Endothelial cell (in vitro differentiated cells): Measurements from ENCODE around the gene HES7. TPM values are rescaled to one million over a fixed set of nuclear protein-coding genes. Genes with fewer than 3 reads are reported as not detected.
A peak's percentile ranks its signal among the peaks of the same experiment; 100 is the strongest.

ENCODE experiments used
- DNase-seq: peaks from one replicate; pipeline ENCODE4 v3.0.0; 2021; ENCODE audit warnings: low spot score
- H3K27ac Mint-ChIP-seq: one replicate; pipeline ENCODE4 v1.8.0; 2021; ENCODE audit warnings: mixed read lengths, inconsistent platforms; ENCODE audit not compliant: unreplicated experiment
- H3K27me3 Mint-ChIP-seq: one replicate; pipeline ENCODE4 v1.8.0; 2021; ENCODE audit warnings: mild to moderate bottlenecking, moderate library complexity, mixed read lengths, inconsistent platforms; ENCODE audit not compliant: unreplicated experiment
- H3K36me3 Mint-ChIP-seq: one replicate; pipeline ENCODE4 v1.8.0; 2021; ENCODE audit warnings: mild to moderate bottlenecking, low read depth, mixed read lengths, inconsistent platforms; ENCODE audit not compliant: unreplicated experiment
- H3K4me1 Mint-ChIP-seq: one replicate; pipeline ENCODE4 v1.8.0; 2021; ENCODE audit warnings: mild to moderate bottlenecking, mixed read lengths, inconsistent platforms; ENCODE audit not compliant: unreplicated experiment
- H3K4me3 Mint-ChIP-seq: one replicate; pipeline ENCODE4 v1.8.0; 2021; ENCODE audit warnings: mild to moderate bottlenecking, mixed read lengths, inconsistent platforms; ENCODE audit not compliant: unreplicated experiment
- H3K9me3 Mint-ChIP-seq: one replicate; pipeline ENCODE4 v1.8.0; 2021; ENCODE audit warnings: mixed read lengths, inconsistent platforms; ENCODE audit not compliant: unreplicated experiment
- total RNA-seq: library from RNA; stranded (reverse); fragmentation: NEBNext Ultra II Directional; extraction: Animal tissue kit (Norgen Biotek cat#: 25700); gene quantifications from one replicate; pipeline ENCODE4 v1.2.1, GENCODE V29; 2021; ENCODE audit not compliant: unreplicated experiment
- TF ChIP-seq, protein P1 (sequence below): fragments of 200-600 bp; sonication (generic); IDR thresholded peaks from one replicate; pipeline ENCODE4 v1.5.0; 2021; ENCODE audit warnings: antibody characterized with exemption; ENCODE audit not compliant: unreplicated experiment

The HES7 gene
- total RNA-seq, 1 donor from 2014 or later = 3.3 TPM

DNA sequence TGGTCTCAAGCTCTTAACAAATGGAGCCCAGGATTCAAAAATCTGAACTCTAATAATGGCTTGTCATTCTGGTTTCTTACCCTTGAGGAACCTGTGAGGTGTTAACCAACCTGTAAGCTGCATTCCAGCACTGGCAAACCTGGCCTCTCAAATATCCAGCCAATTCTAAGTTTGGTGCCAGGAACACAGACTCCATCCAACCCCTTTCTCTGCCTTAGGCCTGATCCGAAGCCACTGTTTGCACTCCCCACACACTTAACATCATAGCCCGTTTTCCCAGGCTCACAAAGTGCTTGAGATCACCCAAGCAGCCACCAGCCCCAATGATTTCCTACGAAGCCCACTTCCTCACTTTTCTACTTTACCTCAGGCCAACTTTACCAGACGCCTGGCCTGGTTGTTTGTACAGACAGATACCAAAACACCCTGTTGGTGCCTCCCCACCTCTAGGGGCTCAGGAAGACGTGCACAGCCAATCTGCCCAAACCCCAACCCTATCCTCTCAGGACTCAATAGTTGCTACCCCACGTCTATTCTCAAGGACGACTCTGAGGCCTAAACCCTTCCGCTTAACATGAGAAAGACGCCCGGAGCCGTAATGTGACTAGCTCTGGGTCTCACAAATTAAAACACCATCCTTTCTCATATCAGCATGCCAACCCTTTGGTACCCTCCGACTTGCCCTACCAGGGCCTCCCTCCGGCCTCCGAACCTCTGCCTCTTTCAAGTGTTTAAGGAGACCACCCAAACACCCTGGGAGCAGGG lies 31.5 kb upstream of the HES7 start:
- peaks cover 27% of the 10 kb centered on the region for H3K27me3 Mint-ChIP-seq
- peaks cover 35% of the 10 kb centered on the region for H3K4me1 Mint-ChIP-seq
- TF ChIP-seq, protein P1, sequence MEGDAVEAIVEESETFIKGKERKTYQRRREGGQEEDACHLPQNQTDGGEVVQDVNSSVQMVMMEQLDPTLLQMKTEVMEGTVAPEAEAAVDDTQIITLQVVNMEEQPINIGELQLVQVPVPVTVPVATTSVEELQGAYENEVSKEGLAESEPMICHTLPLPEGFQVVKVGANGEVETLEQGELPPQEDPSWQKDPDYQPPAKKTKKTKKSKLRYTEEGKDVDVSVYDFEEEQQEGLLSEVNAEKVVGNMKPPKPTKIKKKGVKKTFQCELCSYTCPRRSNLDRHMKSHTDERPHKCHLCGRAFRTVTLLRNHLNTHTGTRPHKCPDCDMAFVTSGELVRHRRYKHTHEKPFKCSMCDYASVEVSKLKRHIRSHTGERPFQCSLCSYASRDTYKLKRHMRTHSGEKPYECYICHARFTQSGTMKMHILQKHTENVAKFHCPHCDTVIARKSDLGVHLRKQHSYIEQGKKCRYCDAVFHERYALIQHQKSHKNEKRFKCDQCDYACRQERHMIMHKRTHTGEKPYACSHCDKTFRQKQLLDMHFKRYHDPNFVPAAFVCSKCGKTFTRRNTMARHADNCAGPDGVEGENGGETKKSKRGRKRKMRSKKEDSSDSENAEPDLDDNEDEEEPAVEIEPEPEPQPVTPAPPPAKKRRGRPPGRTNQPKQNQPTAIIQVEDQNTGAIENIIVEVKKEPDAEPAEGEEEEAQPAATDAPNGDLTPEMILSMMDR = no peak
- H3K36me3 Mint-ChIP-seq = peaks cover 5% of the 10 kb centered on the region
- H3K27ac Mint-ChIP-seq = no peak overlapping the region
- DNase-seq = no peak
- H3K9me3 Mint-ChIP-seq = no peaks in the 10 kb centered on the region
- no peak overlapping the region for H3K4me3 Mint-ChIP-seq

DNA sequence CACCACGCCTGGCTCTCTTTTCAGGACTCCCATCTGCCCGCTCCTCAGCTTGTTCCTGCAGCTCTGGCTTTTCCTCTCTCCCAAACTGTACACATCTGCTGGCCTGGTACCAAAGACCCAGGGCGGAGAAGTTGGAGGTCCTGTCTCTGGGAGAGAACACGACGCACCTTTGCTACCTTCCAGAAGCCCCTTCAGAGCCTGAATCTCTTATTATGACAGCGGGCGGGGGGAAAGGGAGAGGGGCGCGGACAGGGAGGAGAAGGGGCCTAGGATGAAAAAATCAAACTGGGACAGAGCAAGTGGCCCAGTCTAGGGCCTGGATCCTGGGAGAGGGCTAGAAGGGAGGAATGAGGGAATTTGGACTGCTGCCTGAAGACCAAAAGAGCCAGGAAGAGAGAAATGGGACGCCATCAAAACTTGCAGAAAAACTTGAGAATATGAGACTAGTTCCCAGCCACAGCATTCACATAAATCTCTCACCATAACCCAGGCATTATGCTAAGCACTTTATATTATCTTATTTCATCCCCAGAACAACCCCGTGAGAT lies 30.8 kb upstream of the HES7 start:
- Mint-ChIP-seq H3K4me3 (no peak overlapping the region), H3K4me1 (peaks cover 30% of the 10 kb centered on the region), H3K27ac (peak overlapping the region; percentile 90), H3K27me3 (peaks cover 27% of the 10 kb centered on the region), H3K36me3 (no peaks in the 10 kb centered on the region), H3K9me3 (no peaks in the 10 kb centered on the region)
- no peak for DNase-seq
- TF ChIP-seq, protein P1 = no peak

DNA sequence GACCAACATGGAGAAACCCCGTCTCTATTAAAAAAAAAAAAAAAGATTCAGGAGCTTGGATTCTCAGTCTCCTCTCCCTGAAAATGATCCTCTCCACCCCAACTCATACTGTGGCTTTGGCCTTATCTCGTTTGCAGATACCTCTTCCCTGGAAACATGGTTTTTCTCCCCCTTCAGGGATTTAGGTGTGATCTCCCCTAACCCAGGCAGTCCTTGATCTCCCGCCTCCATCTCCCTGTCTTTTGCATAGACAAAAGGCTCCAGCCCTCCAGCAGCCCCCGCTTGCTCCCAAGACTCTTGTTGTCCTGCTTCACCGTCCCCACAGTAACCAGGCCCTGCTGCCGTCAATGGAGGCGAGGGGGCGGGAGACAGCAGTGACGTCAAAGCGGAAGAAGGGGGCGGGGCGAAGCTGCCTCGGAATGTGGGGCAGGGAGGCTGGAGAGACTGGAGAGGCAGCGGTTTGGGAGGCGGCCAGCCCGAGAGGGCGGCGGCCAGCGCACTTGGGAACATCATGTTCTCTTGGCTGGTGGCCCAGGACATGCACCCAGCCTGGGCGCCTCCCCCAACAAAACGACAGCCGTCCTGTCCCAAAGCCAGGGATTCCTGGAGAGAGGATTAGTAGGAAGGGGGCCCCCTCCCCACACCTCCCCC lies 30.2 kb upstream of the HES7 start:
- Mint-ChIP-seq H3K9me3 (no peaks in the 10 kb centered on the region), H3K27me3 (peaks cover 27% of the 10 kb centered on the region), H3K36me3 (peaks cover 4% of the 10 kb centered on the region), H3K27ac (peak overlapping the region; percentile 98), H3K4me3 (peak overlapping the region; percentile 86), H3K4me1 (peaks cover 30% of the 10 kb centered on the region)
- DNase-seq = peak; percentile 95
- TF ChIP-seq, protein P1 = no peak

DNA sequence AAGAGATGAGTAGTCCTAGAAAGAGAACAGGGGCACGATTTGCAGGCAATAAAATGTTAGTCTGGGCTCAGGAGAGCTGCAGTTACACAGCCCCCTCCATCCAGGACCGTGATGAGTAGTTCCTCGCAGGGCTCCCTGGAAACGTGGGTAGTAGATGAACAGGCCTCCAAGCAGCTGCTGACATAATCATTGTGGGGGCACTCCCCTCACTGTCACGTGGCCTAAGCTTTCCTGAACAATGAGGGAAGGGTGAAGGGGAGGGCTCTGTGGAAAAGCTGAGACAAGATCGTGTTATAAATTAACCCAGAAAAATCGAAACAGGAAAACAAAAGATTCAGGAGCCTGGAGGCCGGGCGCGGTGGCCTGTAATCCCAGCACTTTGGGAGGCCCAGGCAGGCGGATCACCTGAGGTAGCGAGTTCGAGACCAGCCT lies 29.6 kb upstream of the HES7 start:
- Mint-ChIP-seq H3K4me3 (peak overlapping the region; percentile 85), H3K27ac (peak overlapping the region; percentile 98), H3K9me3 (no peaks in the 10 kb centered on the region), H3K36me3 (peaks cover 5% of the 10 kb centered on the region), H3K4me1 (peaks cover 29% of the 10 kb centered on the region), H3K27me3 (peaks cover 27% of the 10 kb centered on the region)
- DNase-seq = no peak
- TF ChIP-seq, protein P1 = no peak
